H9 (cell line): ENCODE data around the gene PLS1. TPM values are rescaled to one million over a fixed set of nuclear protein-coding genes. Genes with fewer than 3 reads are reported as not detected.

ENCODE experiments used
- DNase-seq: peaks from one replicate; pipeline ENCODE4 v3.0.0-alpha.2; 2017
- H2AFZ ChIP-seq: one replicate; pipeline ENCODE4 v1.6.1; 2013; ENCODE audit warnings: mild to moderate bottlenecking, low read length, control low read depth, moderate library complexity
- H2AK5ac ChIP-seq: 2 replicates; pipeline ENCODE4 v1.6.1; 2013; ENCODE audit warnings: low read length, control low read depth, mixed read lengths; ENCODE audit not compliant: insufficient read length
- H2BK120ac ChIP-seq: one replicate; pipeline ENCODE4 v1.6.1; 2013; ENCODE audit warnings: low read depth, mild to moderate bottlenecking, low read length, control low read depth, inconsistent platforms; ENCODE audit not compliant: poor library complexity, severe bottlenecking
- H2BK12ac ChIP-seq: 2 replicates; pipeline ENCODE4 v1.6.1; 2013; ENCODE audit warnings: low read length, control low read depth, mixed read lengths, low read depth; ENCODE audit not compliant: insufficient read length
- H2BK15ac ChIP-seq: 2 replicates; pipeline ENCODE4 v1.6.1; 2013; ENCODE audit warnings: low read depth, low read length, control low read depth
- H2BK20ac ChIP-seq: one replicate; pipeline ENCODE4 v1.6.1; 2013; ENCODE audit warnings: low read depth, mild to moderate bottlenecking, low read length, control low read depth, inconsistent platforms; ENCODE audit not compliant: poor library complexity, severe bottlenecking
- H2BK5ac ChIP-seq: 2 replicates; pipeline ENCODE4 v1.6.1; 2013; ENCODE audit warnings: low read length, control low read depth, mixed read lengths; ENCODE audit not compliant: insufficient read length
- H3K14ac ChIP-seq: 2 replicates; pipeline ENCODE4 v1.6.1; 2013; ENCODE audit warnings: low read length, control low read depth; ENCODE audit not compliant: insufficient read depth
- H3K18ac ChIP-seq: 2 replicates; pipeline ENCODE4 v1.6.1; 2013; ENCODE audit warnings: low read depth, mild to moderate bottlenecking, mixed read lengths, low read length, control low read depth; ENCODE audit not compliant: insufficient read length
- H3K23ac ChIP-seq: 2 replicates; pipeline ENCODE4 v1.6.1; 2013; ENCODE audit warnings: low read length, control low read depth, mixed read lengths, low read depth; ENCODE audit not compliant: insufficient read length
- H3K23me2 ChIP-seq: 2 replicates; pipeline ENCODE4 v1.6.1; 2013; ENCODE audit warnings: low read depth, mild to moderate bottlenecking, mixed read lengths, low read length, control low read depth; ENCODE audit not compliant: insufficient read length, poor library complexity, severe bottlenecking
- H3K27ac ChIP-seq: 2 replicates; pipeline ENCODE4 v1.5.1; 2013; ENCODE audit warnings: low read length, control low read depth, mixed read lengths, low read depth; ENCODE audit not compliant: insufficient read length
- H3K27me3 ChIP-seq: 2 replicates; pipeline ENCODE4 v1.6.1; 2013; ENCODE audit warnings: low read length, control low read depth, inconsistent platforms; ENCODE audit not compliant: insufficient read depth
- H3K4ac ChIP-seq: 2 replicates; pipeline ENCODE4 v1.6.1; 2013; ENCODE audit warnings: low read depth, mild to moderate bottlenecking, control low read depth, inconsistent platforms, low read length, moderate library complexity
- H3K4me1 ChIP-seq: 2 replicates; pipeline ENCODE4 v1.6.1; 2013; ENCODE audit warnings: low read length, control low read depth, inconsistent platforms; ENCODE audit not compliant: insufficient read depth
- H3K4me2 ChIP-seq: 2 replicates; pipeline ENCODE4 v1.6.1; 2013; ENCODE audit warnings: low read length, control low read depth, mixed read lengths; ENCODE audit not compliant: insufficient read length, insufficient read depth
- H3K56ac ChIP-seq: 2 replicates; pipeline ENCODE4 v1.6.1; 2013; ENCODE audit warnings: low read depth, mild to moderate bottlenecking, mixed read lengths, low read length, control low read depth; ENCODE audit not compliant: insufficient read length
- H3K79me1 ChIP-seq: 2 replicates; pipeline ENCODE4 v1.6.1; 2013; ENCODE audit warnings: low read depth, mild to moderate bottlenecking, moderate library complexity, low read length, control low read depth, inconsistent platforms; ENCODE audit not compliant: insufficient read depth, poor library complexity, severe bottlenecking
- H3K79me2 ChIP-seq: 2 replicates; pipeline ENCODE4 v1.6.1; 2013; ENCODE audit warnings: low read length, control low read depth, inconsistent platforms; ENCODE audit not compliant: insufficient read depth
- H3K9ac ChIP-seq: 2 replicates; pipeline ENCODE4 v1.6.1; 2013; ENCODE audit warnings: low read length, control low read depth, mixed read lengths; ENCODE audit not compliant: insufficient read length; ENCODE audit errors: extremely low read depth
- H3K9me3 ChIP-seq: one replicate; pipeline ENCODE4 v1.6.1; 2013; ENCODE audit warnings: low read depth, low read length, inconsistent platforms; ENCODE audit not compliant: control insufficient read depth
- H3T11ph ChIP-seq: one replicate; pipeline ENCODE4 v1.6.1; 2013; ENCODE audit warnings: mild to moderate bottlenecking, low read length, control low read depth, inconsistent platforms
- H4K20me1 ChIP-seq: one replicate; pipeline ENCODE4 v1.6.1; 2013; ENCODE audit not compliant: control insufficient read depth, insufficient read length, insufficient read depth
- H4K5ac ChIP-seq: 2 replicates; pipeline ENCODE4 v1.6.1; 2013; ENCODE audit warnings: low read depth, mild to moderate bottlenecking, mixed read lengths, low read length, control low read depth; ENCODE audit not compliant: insufficient read length
- H4K8ac ChIP-seq: replicated peaks from 2 replicates; pipeline ENCODE4 v1.6.1; 2013; ENCODE audit warnings: low read length, control low read depth, mixed read lengths, low read depth; ENCODE audit not compliant: insufficient read length
- H4K91ac ChIP-seq: 2 replicates; pipeline ENCODE4 v1.6.1; 2013; ENCODE audit warnings: low read depth, mild to moderate bottlenecking, moderate library complexity, mixed read lengths, low read length, control low read depth; ENCODE audit not compliant: insufficient read length
- H3K27ac Mint-ChIP-seq, 3 experiments: 2 replicates in 2 of 3; 3 replicates in 1 of 3; pipeline ENCODE4 v1.8.0; 2020 to 2021; ENCODE audit warnings: mixed read lengths in 3 of 3, mild to moderate bottlenecking in 1 of 3, moderate library complexity in 1 of 3
- H3K27me3 Mint-ChIP-seq: 2 replicates; pipeline ENCODE4 v1.8.0; 2021; ENCODE audit warnings: low read depth, mild to moderate bottlenecking, moderate library complexity, mixed read lengths
- H3K36me3 Mint-ChIP-seq, 3 experiments: 2 replicates in 2 of 3; 3 replicates in 1 of 3; pipeline ENCODE4 v1.8.0; 2020 to 2021; ENCODE audit warnings: low read depth in 3 of 3, mixed read lengths in 3 of 3; ENCODE audit not compliant: insufficient read depth in 1 of 3
- H3K4me1 Mint-ChIP-seq, 2 experiments: 2 replicates each; pipeline ENCODE4 v1.8.0; 2020; ENCODE audit warnings: mixed read lengths in 2 of 2
- H3K4me3 Mint-ChIP-seq, 2 experiments: 2 replicates in 1 of 2; 3 replicates in 1 of 2; pipeline ENCODE4 v1.8.0; 2020 to 2021; ENCODE audit warnings: mild to moderate bottlenecking in 2 of 2, mixed read lengths in 2 of 2, moderate library complexity in 1 of 2
- H3K9me3 Mint-ChIP-seq, 2 experiments: 2 replicates in 1 of 2; 3 replicates in 1 of 2; pipeline ENCODE4 v1.8.0; 2020; ENCODE audit warnings: mild to moderate bottlenecking in 2 of 2, mixed read lengths in 2 of 2, moderate library complexity in 1 of 2
- CTCF ChIP-seq: fragments of 200-600 bp; sonication (generic); conservative IDR thresholded peaks from 3 replicates; pipeline ENCODE4 v1.8.0; 2021; ENCODE audit warnings: antibody characterized with exemption, mild to moderate bottlenecking
- WGBS: extraction: QIAGEN DNeasy Blood & Tissue Kit; methylation state at CpG from one replicate; pipeline ENCODE4 v1.1.7; 2013; ENCODE audit warnings: missing lambda C conversion rate, low lambda C conversion rate, mixed read lengths; ENCODE audit not compliant: insufficient read length; ENCODE audit errors: extremely low coverage; 5-methylcytosine and 5-hydroxymethylcytosine counted together
- total RNA-seq: library from RNA; stranded (reverse); gene quantifications from 2 replicates; pipeline ENCODE4 v1.2.1, GENCODE V29; 2021

Gene PLS1
- total RNA-seq, 1 experiment from 2014 or later, result 20.4 TPM

DNA sequence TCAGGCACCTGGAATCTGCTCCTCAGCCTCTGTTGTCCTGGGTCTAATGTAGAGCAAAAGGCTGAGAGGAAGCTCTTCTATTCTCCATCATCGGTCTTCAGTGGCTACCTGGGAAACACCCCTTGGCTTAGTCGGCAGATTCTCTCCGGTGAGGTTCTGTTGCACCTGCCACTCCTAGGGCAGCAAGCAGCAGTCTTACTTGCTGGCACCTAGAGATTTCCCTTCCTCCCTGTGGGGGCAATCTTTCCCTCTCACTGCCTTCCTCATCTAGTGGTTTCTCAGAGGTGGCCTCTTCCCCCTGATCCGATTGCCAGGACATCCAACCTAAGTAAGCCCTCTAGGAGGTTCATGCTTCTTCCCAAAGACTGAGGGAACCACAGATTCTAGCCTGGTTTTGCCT, 60.8 kb downstream of the PLS1 start:
- TF ChIP-seq CTCF, result 0 out of 3 replicates have a peak, but pooled peaks have one; percentile 20
- Histone ChIP-seq H2BK5ac (no peak overlapping the region), H3K14ac (no peak overlapping the region), H3K4me1 (no peaks in the 10 kb centered on the region; the same call in 1 of the 2 replicates), H3T11ph (no peak overlapping the region), H2BK12ac (no peak overlapping the region), H2BK15ac (no peak overlapping the region), H3K23me2 (no peaks in the 10 kb centered on the region), H3K79me2 (no peaks in the 10 kb centered on the region), H2AK5ac (no peak overlapping the region), H3K9ac (no peak overlapping the region), H3K23ac (no peak overlapping the region), H3K4me2 (no peak overlapping the region), H2BK120ac (no peak overlapping the region), H3K18ac (no peak overlapping the region), H2BK20ac (no peak overlapping the region), H3K9me3 (no peaks in the 10 kb centered on the region), H4K8ac (no peak overlapping the region), H3K27me3 (no peaks in the 10 kb centered on the region), H3K27ac (no peak overlapping the region), H3K79me1 (no peaks in the 10 kb centered on the region), H2AFZ (no peak overlapping the region), H4K91ac (no peak overlapping the region), H3K56ac (no peak overlapping the region), H4K20me1 (no peaks in the 10 kb centered on the region), H3K4ac (no peak overlapping the region), H4K5ac (no peak overlapping the region)
- H3K4me3 Mint-ChIP-seq, result no peak overlapping the region
- H3K4me1 Mint-ChIP-seq, result peaks cover 22 to 25% of the 10 kb centered on the region in 2 experiments
- DNase-seq, result peak; percentile 39
- H3K27ac Mint-ChIP-seq, result no peak overlapping the region
- H3K36me3 Mint-ChIP-seq, result no peaks in the 10 kb centered on the region
- WGBS, result no CpG with 5 or more reads among the region's 4 CpGs
- H3K27me3 Mint-ChIP-seq, result no peaks in the 10 kb centered on the region
- H3K9me3 Mint-ChIP-seq, result no peaks in the 10 kb centered on the region
